ENCODE results near the gene CHST15. TPM values are rescaled to one million over a fixed set of nuclear protein-coding genes. Genes with fewer than 3 reads are reported as not detected.

Gene CHST15
- total and polyA plus RNA-seq, 2 of the 8 experiments (the other 6 are each of a cell fraction or from before 2014, with no cell fraction given): 8.8 to 9.1 TPM

GRCh38 chr10:124045801-124046355 is 47.5 kb downstream of the CHST15 start:
- no peak overlapping the region for H4K91ac ChIP-seq (replicated peaks; ENCODE audit: insufficient read length, low read length)
- WGBS, 2 experiments (ENCODE audit: extremely low coverage in 1 of 2, insufficient coverage in 1 of 2, insufficient read length in 1 of 2, insufficient replicate concordance in 2 of 2, low coverage in 1 of 2, low lambda C conversion rate in 2 of 2, missing lambda C conversion rate in 1 of 2): 90% methylated on average over 18 of the region's 18 CpGs; no CpG with 5 or more reads in 1 of the 2 experiments
- POLR2A ChIA-PET (ENCODE audit: partially characterized antibody): no interaction called here
- DNase-seq (ENCODE audit: low read depth in 1 of 2, low spot score in 2 of 2) (no peak), FAIRE-seq (no peak)
- H3K23ac ChIP-seq (ENCODE audit: insufficient read length): no peak overlapping the region
- peaks cover 3% of the 10 kb centered on the region; the same call in 1 of the 2 replicates for H3K79me1 ChIP-seq (ENCODE audit: low read depth, low read length)
- H2BK15ac ChIP-seq (ENCODE audit: low read length): no peak overlapping the region
- no peaks in the 10 kb centered on the region for H4K20me1 ChIP-seq (replicated peaks in 1 of 2; ENCODE audit: control insufficient read depth in 1 of 2, insufficient read depth in 2 of 2, low read length in 2 of 2)
- H3K9ac ChIP-seq (replicated peaks in 1 of 4; ENCODE audit: extremely low read depth in 1 of 4, low read depth in 3 of 4, low read length in 3 of 4): no peak overlapping the region
- CTCF ChIA-PET (ENCODE audit: partially characterized antibody): interaction anchor here (0.7 kb wide), 1 partner anchor 19 kb away, joined by 3 read pairs; no protein-coding TSS in a partner anchor
- H3K36me3 ChIP-seq (ENCODE audit: control insufficient read depth in 2 of 4, insufficient read depth in 4 of 4, low read length in 3 of 4): no peaks in the 10 kb centered on the region
- H2BK5ac ChIP-seq (ENCODE audit: low read depth, low read length): no peak overlapping the region
- no peaks in the 10 kb centered on the region for H3K9me3 ChIP-seq (ENCODE audit: insufficient read depth in 2 of 2, low read depth in 1 of 2, low read length in 1 of 2)
- no peak overlapping the region for H2BK120ac ChIP-seq (replicated peaks; ENCODE audit: low read depth, low read length)
- H2AFZ ChIP-seq (ENCODE audit: low read length): no peak overlapping the region
- no peak overlapping the region for H3K18ac ChIP-seq (ENCODE audit: extremely low read depth, low read length)
- no peak overlapping the region for H3K14ac ChIP-seq (ENCODE audit: insufficient read length)
- H4K5ac ChIP-seq (ENCODE audit: insufficient read length, low read depth, low read length): no peak overlapping the region
- no peak overlapping the region for H3K4me3 ChIP-seq (ENCODE audit: extremely low read depth in 1 of 4, insufficient read depth in 2 of 4, low read depth in 3 of 4, low read length in 4 of 4)
- peaks cover 0 to 3% (median under 1%) of the 10 kb centered on the region in 4 experiments; a peak in 2 of 7 replicates for H3K4me1 ChIP-seq (replicated peaks in 1 of 4; ENCODE audit: control insufficient read depth in 3 of 4, insufficient read depth in 4 of 4, low read length in 3 of 4)
- H3K79me2 ChIP-seq (ENCODE audit: control insufficient read depth in 1 of 2, insufficient read depth in 2 of 2, low read length in 2 of 2): no peaks in the 10 kb centered on the region
- no peak overlapping the region for H2AK5ac ChIP-seq (ENCODE audit: low read depth, low read length)
- H3K27ac ChIP-seq (ENCODE audit: low read depth, low read length): no peak overlapping the region
- no peaks in the 10 kb centered on the region for H3K23me2 ChIP-seq (ENCODE audit: low read depth, low read length)
- no peak overlapping the region for H2BK12ac ChIP-seq (ENCODE audit: low read depth, low read length)
- H3K27me3 ChIP-seq (replicated peaks in 1 of 4; ENCODE audit: control insufficient read depth in 3 of 4, extremely low read depth in 1 of 4, insufficient read depth in 3 of 4, low read length in 3 of 4): no peaks in the 10 kb centered on the region; a peak in 1 of 7 replicates
- H3K4me2 ChIP-seq (ENCODE audit: insufficient read depth in 1 of 2, low read depth in 2 of 2, low read length in 2 of 2): no peak overlapping the region
- no peak overlapping the region for H3K4ac ChIP-seq (replicated peaks; ENCODE audit: insufficient read length, low read depth, low read length)
- 0 out of 2 replicates have a peak overlapping the region, but pooled peaks have one; percentile 67 for H2BK20ac ChIP-seq (ENCODE audit: low read length)
- H3K56ac ChIP-seq (replicated peaks; ENCODE audit: insufficient read length, low read depth, low read length): no peak overlapping the region
- no peak overlapping the region for H4K8ac ChIP-seq (ENCODE audit: extremely low read depth, insufficient read depth, low read length)
- no peak for TF ChIP-seq TEAD4 (IDR thresholded peaks at IDR 0.05; ENCODE audit: low read depth, low read length)
- no peak for TF ChIP-seq RBBP5 (IDR thresholded peaks at IDR 0.05; ENCODE audit: borderline replicate concordance, low read depth, low read length)
- no peak for TF ChIP-seq ZNF274 (IDR thresholded peaks at IDR 0.05; ENCODE audit: borderline replicate concordance, extremely low read depth, low read length)
- no peak for TF ChIP-seq RXRA (IDR thresholded peaks at IDR 0.05; ENCODE audit: insufficient read depth, low read depth, low read length)
- no peak for TF ChIP-seq CEBPB (IDR thresholded peaks at IDR 0.05; ENCODE audit: low read depth, low read length)
- no peak for TF ChIP-seq TCF12 (IDR thresholded peaks at IDR 0.05; ENCODE audit: low read depth, low read length)
- no peak for TF ChIP-seq SP1 (IDR thresholded peaks at IDR 0.05; ENCODE audit: low read depth, low read length)
- no peak for TF ChIP-seq CHD1 (IDR thresholded peaks at IDR 0.05; ENCODE audit: low read depth, low read length)
- no peak for TF ChIP-seq TAF1 (IDR thresholded peaks at IDR 0.05; ENCODE audit: low read depth, low read length)
- no peak for TF ChIP-seq SAP30 (IDR thresholded peaks at IDR 0.05; ENCODE audit: insufficient read depth, insufficient replicate concordance, low read length)
- no peak for TF ChIP-seq CBX5 (IDR thresholded peaks at IDR 0.05; ENCODE audit: low read depth, low read length)
- TF ChIP-seq CTCF (IDR thresholded peaks at IDR 0.05; ENCODE audit: control extremely low read depth in 1 of 3, insufficient read depth in 1 of 3, low read depth in 1 of 3, low read length in 3 of 3): no peak
